ENCODE data around the gene FAM20B. TPM values are rescaled to one million over a fixed set of nuclear protein-coding genes. Genes with fewer than 3 reads are reported as not detected.

Gene FAM20B
- total RNA-seq, 1 donor from 2014 or later, result 33.8 TPM

DNA sequence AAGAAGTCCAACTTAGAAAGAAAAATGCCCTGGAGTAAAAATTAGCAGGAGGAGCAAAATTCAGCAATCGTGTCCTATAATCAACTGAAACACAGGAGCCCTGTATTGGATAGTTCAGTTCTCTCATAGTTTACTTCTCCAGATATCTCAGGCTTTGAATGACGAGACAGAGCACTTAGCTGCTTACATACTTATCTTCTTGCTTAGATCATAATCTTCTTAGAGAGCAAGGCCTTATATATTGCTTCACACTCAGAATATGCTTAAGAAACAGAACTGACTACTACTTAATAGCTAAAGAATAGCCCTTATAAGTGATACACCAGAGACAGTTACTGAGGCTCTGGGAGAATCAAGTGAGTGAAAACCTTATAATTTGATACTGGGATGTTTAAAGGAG lies 95.0 kb downstream of the FAM20B start:
- no peak overlapping the region for H2AFZ ChIP-seq (replicated peaks)
- H3K4me1 ChIP-seq, result no peaks in the 10 kb centered on the region
- no peaks in the 10 kb centered on the region for H3K9me3 Mint-ChIP-seq
- H3K9me3 ChIP-seq (ENCODE audit: low read depth), result no peaks in the 10 kb centered on the region
- no peaks in the 10 kb centered on the region for H4K20me1 ChIP-seq (ENCODE audit: low read depth)
- H3K9ac ChIP-seq, result no peak overlapping the region
- no peak overlapping the region for H3K4me3 ChIP-seq
- H3K27me3 ChIP-seq, result no peaks in the 10 kb centered on the region
- peaks cover 5% of the 10 kb centered on the region for H3K36me3 ChIP-seq
- no peak overlapping the region for H3K27ac ChIP-seq
- no peaks in the 10 kb centered on the region for H3K79me2 ChIP-seq (ENCODE audit: low read depth)
- H3K4me2 ChIP-seq, result no peak overlapping the region
- no peak overlapping the region for H3K27ac Mint-ChIP-seq
- H3K36me3 Mint-ChIP-seq, result peaks cover 27% of the 10 kb centered on the region
- peaks cover 2% of the 10 kb centered on the region for H3K27me3 Mint-ChIP-seq (ENCODE audit: insufficient read depth, low read depth)
- H3K4me3 Mint-ChIP-seq, result no peak overlapping the region
- no peak for TF ChIP-seq EZH2phosphoT487 (IDR thresholded peaks at IDR 0.05)
- TF ChIP-seq EZH2 (IDR thresholded peaks at IDR 0.05), result no peak
- TF ChIP-seq, protein P1, sequence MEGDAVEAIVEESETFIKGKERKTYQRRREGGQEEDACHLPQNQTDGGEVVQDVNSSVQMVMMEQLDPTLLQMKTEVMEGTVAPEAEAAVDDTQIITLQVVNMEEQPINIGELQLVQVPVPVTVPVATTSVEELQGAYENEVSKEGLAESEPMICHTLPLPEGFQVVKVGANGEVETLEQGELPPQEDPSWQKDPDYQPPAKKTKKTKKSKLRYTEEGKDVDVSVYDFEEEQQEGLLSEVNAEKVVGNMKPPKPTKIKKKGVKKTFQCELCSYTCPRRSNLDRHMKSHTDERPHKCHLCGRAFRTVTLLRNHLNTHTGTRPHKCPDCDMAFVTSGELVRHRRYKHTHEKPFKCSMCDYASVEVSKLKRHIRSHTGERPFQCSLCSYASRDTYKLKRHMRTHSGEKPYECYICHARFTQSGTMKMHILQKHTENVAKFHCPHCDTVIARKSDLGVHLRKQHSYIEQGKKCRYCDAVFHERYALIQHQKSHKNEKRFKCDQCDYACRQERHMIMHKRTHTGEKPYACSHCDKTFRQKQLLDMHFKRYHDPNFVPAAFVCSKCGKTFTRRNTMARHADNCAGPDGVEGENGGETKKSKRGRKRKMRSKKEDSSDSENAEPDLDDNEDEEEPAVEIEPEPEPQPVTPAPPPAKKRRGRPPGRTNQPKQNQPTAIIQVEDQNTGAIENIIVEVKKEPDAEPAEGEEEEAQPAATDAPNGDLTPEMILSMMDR (IDR thresholded peaks at IDR 0.05), result no peak
- H3F3A ChIP-seq (ENCODE audit: low read depth), result no peaks in the 10 kb centered on the region
- no peak for DNase-seq (ENCODE audit: low spot score)
- H3K4me1 Mint-ChIP-seq, result no peaks in the 10 kb centered on the region

DNA sequence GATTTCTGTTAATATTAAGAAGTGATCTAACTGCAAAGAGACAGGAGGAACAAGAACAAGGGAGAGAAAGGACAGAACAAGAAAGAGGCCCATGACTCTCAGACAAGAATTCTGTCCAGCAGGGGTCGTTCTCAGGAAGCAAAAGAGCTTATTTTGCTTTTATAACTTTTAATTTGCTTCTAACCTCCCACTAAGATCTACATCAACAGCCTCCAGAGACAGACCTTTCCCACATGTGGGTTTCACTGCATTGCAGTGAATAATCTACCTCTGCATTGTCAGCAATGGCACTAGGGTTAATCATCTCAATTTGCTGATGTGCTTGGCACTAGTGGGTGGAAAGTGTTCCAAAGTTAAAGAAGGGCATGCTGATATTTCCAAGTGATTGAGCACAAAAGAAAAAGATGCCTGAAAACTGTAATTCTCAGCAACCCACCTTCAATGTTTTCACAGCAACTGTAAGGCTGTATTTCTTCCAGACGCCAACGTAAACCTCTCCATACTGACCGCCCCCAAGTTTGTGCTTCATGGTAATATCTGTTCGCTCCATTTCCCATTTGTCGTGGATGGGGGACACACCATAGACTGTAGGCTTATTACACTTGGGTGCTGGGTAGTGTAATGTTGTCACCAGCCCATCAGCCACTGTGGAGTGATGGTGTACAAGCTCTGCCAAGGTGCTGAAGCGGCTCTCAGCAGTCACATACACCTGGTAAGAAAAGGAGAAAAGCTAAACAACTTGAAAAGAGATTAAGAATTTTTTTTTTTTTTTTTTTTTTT lies 95.7 kb downstream of the FAM20B start:
- Mint-ChIP-seq H3K27me3 (ENCODE audit: insufficient read depth, low read depth) (no peaks in the 10 kb centered on the region), H3K4me1 (no peaks in the 10 kb centered on the region), H3K27ac (no peak overlapping the region), H3K9me3 (no peaks in the 10 kb centered on the region), H3K4me3 (no peak overlapping the region), H3K36me3 (peaks cover 27% of the 10 kb centered on the region)
- no peak overlapping the region for H3K9ac ChIP-seq
- no peaks in the 10 kb centered on the region for H4K20me1 ChIP-seq (ENCODE audit: low read depth)
- peaks cover 5% of the 10 kb centered on the region for H3K36me3 ChIP-seq
- no peaks in the 10 kb centered on the region for H3K79me2 ChIP-seq (ENCODE audit: low read depth)
- no peaks in the 10 kb centered on the region for H3K9me3 ChIP-seq (ENCODE audit: low read depth)
- no peak overlapping the region for H3K27ac ChIP-seq
- no peak for TF ChIP-seq EZH2 (IDR thresholded peaks at IDR 0.05)
- TF ChIP-seq, protein P1 (IDR thresholded peaks at IDR 0.05), result peak; percentile 66
- no peak overlapping the region for H3K4me3 ChIP-seq
- H3K4me1 ChIP-seq, result no peaks in the 10 kb centered on the region
- DNase-seq (ENCODE audit: low spot score), result peak; percentile 44
- H3K4me2 ChIP-seq, result no peak overlapping the region
- H3K27me3 ChIP-seq, result no peaks in the 10 kb centered on the region
- H3F3A ChIP-seq (ENCODE audit: low read depth), result no peaks in the 10 kb centered on the region
- H2AFZ ChIP-seq (replicated peaks), result no peak overlapping the region

DNA sequence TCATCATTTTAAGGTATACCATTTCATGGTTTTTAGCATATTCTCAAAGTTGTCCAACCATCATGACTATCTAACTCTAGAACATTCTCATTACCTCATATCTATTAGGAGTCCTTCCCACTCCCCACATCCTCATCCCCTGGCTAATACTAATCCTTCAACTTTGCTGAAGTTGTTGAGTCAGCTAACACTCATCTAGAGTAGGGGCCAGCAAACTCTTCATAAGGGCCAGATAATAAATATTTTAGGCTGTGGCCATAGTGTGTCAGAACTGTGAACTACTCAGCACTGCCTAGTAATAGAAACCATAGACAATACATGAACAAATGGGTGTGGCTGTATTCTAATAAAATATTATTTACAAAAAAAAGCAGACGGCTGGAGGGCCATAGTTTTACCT lies 99.2 kb downstream of the FAM20B start:
- no peaks in the 10 kb centered on the region for H3K79me2 ChIP-seq (ENCODE audit: low read depth)
- Mint-ChIP-seq H3K27me3 (ENCODE audit: insufficient read depth, low read depth) (no peaks in the 10 kb centered on the region), H3K4me3 (no peak overlapping the region), H3K36me3 (peaks cover 11% of the 10 kb centered on the region), H3K9me3 (no peaks in the 10 kb centered on the region), H3K4me1 (no peaks in the 10 kb centered on the region), H3K27ac (no peak overlapping the region)
- TF ChIP-seq, protein P1 (IDR thresholded peaks at IDR 0.05), result no peak
- TF ChIP-seq EZH2phosphoT487 (IDR thresholded peaks at IDR 0.05) (no peak), EZH2 (IDR thresholded peaks at IDR 0.05) (no peak)
- no peak overlapping the region for H3K9ac ChIP-seq
- H2AFZ ChIP-seq (replicated peaks), result no peak overlapping the region
- no peaks in the 10 kb centered on the region for H3K4me1 ChIP-seq
- H3K36me3 ChIP-seq, result peaks cover 5% of the 10 kb centered on the region
- H3K27me3 ChIP-seq, result no peaks in the 10 kb centered on the region
- no peak overlapping the region for H3K4me2 ChIP-seq
- H3K9me3 ChIP-seq (ENCODE audit: low read depth), result no peaks in the 10 kb centered on the region
- DNase-seq (ENCODE audit: low spot score), result no peak
- no peaks in the 10 kb centered on the region for H4K20me1 ChIP-seq (ENCODE audit: low read depth)
- no peak overlapping the region for H3K4me3 ChIP-seq
- H3K27ac ChIP-seq, result no peak overlapping the region
- H3F3A ChIP-seq (ENCODE audit: low read depth), result no peaks in the 10 kb centered on the region

Other genes starting within 250 kb of the FAM20B start
- gene ANGPTL1, start 154.8 kb upstream of the FAM20B start, total RNA-seq (ENCODE audit: low replicate concordance), result not detected in 2 replicates
- gene TOR3A, start 56.2 kb downstream of the FAM20B start, total RNA-seq (ENCODE audit: low replicate concordance), result 17.3 and 18.2 TPM in 2 replicates
- 17.9 and 20.1 TPM in 2 replicates for gene ABL2, start 203.8 kb downstream of the FAM20B start, total RNA-seq (ENCODE audit: low replicate concordance)